HepG2 (cell line): ENCODE measurements around the gene SPRY1. TPM values are rescaled to one million over a fixed set of nuclear protein-coding genes. Genes with fewer than 3 reads are reported as not detected.

Experiments used
- ATAC-seq: fragments of 200-7000 bp; cut with Tn5 transposase; 3 replicates; pipeline ENCODE4 v1.9.1; 2020; ENCODE audit warnings: mild to moderate bottlenecking, moderate library complexity
- BruUV-seq: library from RNA; stranded (reverse); fragments of 400-500 nt; replicated peaks from 2 replicates; lab custom pipeline; 2021; lab: Mats Ljungman, UMichigan
- CTCF ChIA-PET: fragments of 300-600 bp; formaldehyde crosslinking; extraction: SDS; loops from one replicate; lab custom pipeline; 2021; ENCODE audit warnings: low total read pairs, inconsistent platforms, low intra/inter-chr PET ratio; lab: Yijun Ruan, JAX
- POLR2A ChIA-PET: fragments of 350-600 bp; sonication (Branson Sonifier 250); formaldehyde crosslinking; loops from one replicate; lab custom pipeline; 2020; ENCODE audit warnings: antibody characterized with exemption, inconsistent platforms; lab: Yijun Ruan, JAX
- DNase-seq: peaks from one replicate; pipeline ENCODE4 v3.0.0-alpha.2; 2015; ENCODE audit warnings: low spot score
- FAIRE-seq: peaks from 3 replicates; lab custom pipeline; 2011; peaks lifted over from hg19 to GRCh38; lab: Jason Lieb, UNC
- H2AFZ ChIP-seq: one replicate; pipeline ENCODE4 v1.6.1; 2011; ENCODE audit warnings: low read length, inconsistent platforms
- H3K27ac ChIP-seq: fragments of 300-600 bp; 3 replicates; pipeline ENCODE4 v1.8.0; 2011; ENCODE audit warnings: mixed run types, mild to moderate bottlenecking, mixed read lengths, low read length, inconsistent platforms; ENCODE audit not compliant: insufficient read depth; ENCODE audit errors: extremely low read length
- H3K27me3 ChIP-seq, 2 experiments: fragments of 200-600 bp in 1 of 2; 2 replicates in 1 of 2; 3 replicates in 1 of 2; pipeline versions ENCODE4 v1.6.0 to v1.8.0; 2011; ENCODE audit warnings: low read length in 2 of 2, mild to moderate bottlenecking in 2 of 2, moderate library complexity in 2 of 2, inconsistent platforms in 1 of 2; ENCODE audit not compliant: insufficient read depth in 2 of 2, control insufficient read depth in 1 of 2
- H3K36me3 ChIP-seq, 2 experiments: fragments of 200-600 bp in 1 of 2; replicated peaks in 1 of 2; 2 replicates in 1 of 2; 3 replicates in 1 of 2; pipeline versions ENCODE4 v1.5.1 to v1.8.0; 2011; ENCODE audit warnings: low read length in 2 of 2, inconsistent platforms in 1 of 2; ENCODE audit not compliant: insufficient read depth in 2 of 2, control insufficient read depth in 1 of 2
- H3K4me1 ChIP-seq: 2 replicates; pipeline ENCODE4 v1.5.1; 2012; ENCODE audit warnings: low read length, inconsistent platforms; ENCODE audit not compliant: insufficient read depth
- H3K4me2 ChIP-seq: 2 replicates; pipeline ENCODE4 v1.6.0; 2011; ENCODE audit warnings: low read depth, low read length, inconsistent platforms
- H3K4me3 ChIP-seq, 3 experiments: fragments of 200-600 bp in 1 of 3; sonication (generic), shearing (Covaris generic) in 1 of 3; replicated peaks in 1 of 3; 2 replicates each; pipeline ENCODE4 v1.5.1; 2011 to 2016; ENCODE audit warnings: low read length in 3 of 3, inconsistent platforms in 2 of 3, low read depth in 2 of 3, mild to moderate bottlenecking in 2 of 3, control low read depth in 1 of 3, mixed read lengths in 1 of 3; ENCODE audit not compliant: insufficient read depth in 1 of 3
- H3K79me2 ChIP-seq: one replicate; pipeline ENCODE4 v1.6.1; 2011; ENCODE audit warnings: low read length, inconsistent platforms; ENCODE audit not compliant: insufficient read depth
- H3K9ac ChIP-seq: 2 replicates; pipeline ENCODE4 v1.6.0; 2011; ENCODE audit warnings: mild to moderate bottlenecking, low read depth, low read length, inconsistent platforms; ENCODE audit not compliant: insufficient read depth
- H3K9me3 ChIP-seq: 2 replicates; pipeline ENCODE4 v1.5.1; 2012; ENCODE audit warnings: mild to moderate bottlenecking, low read length
- H4K20me1 ChIP-seq: 2 replicates; pipeline ENCODE4 v1.6.0; 2011; ENCODE audit warnings: inconsistent platforms, mild to moderate bottlenecking, low read length, moderate library complexity; ENCODE audit not compliant: insufficient read depth
- BCL3 ChIP-seq: sonication (generic); formaldehyde crosslinking; IDR thresholded peaks from 2 replicates; pipeline ENCODE4 v1.5.1; 2020; ENCODE audit warnings: mild to moderate bottlenecking, missing genetic modification reagents, moderate library complexity
- CEBPB ChIP-seq: IDR thresholded peaks from 2 replicates; pipeline ENCODE4 v1.6.1; 2011; ENCODE audit warnings: low read depth, low read length, improper control_type of control experiment, borderline replicate concordance
- HNF4A ChIP-seq: sonication (generic); formaldehyde crosslinking; IDR thresholded peaks from 2 replicates; pipeline ENCODE4 v1.4.0; 2020; ENCODE audit warnings: missing genetic modification reagents
- SOX13 ChIP-seq, 3 experiments: fragments of 450-650 bp in 1 of 3; sonication (generic) in 1 of 3; formaldehyde crosslinking in 1 of 3; IDR thresholded peaks in 2 of 3; conservative IDR thresholded peaks in 1 of 3; 2 replicates each; pipeline versions ENCODE4 v1.5.0 to v1.6.1; 2016 to 2020; ENCODE audit warnings: antibody characterized with exemption in 1 of 3, mild to moderate bottlenecking in 1 of 3, missing compliant biosample characterization in 1 of 3, missing genetic modification reagents in 1 of 3, moderate library complexity in 1 of 3
- TAF15 ChIP-seq: fragments of 200-400 bp; formaldehyde crosslinking; IDR thresholded peaks from one replicate; pipeline ENCODE4 v1.6.1; 2018; ENCODE audit warnings: mild to moderate bottlenecking, low read depth, low read length; ENCODE audit not compliant: poor library complexity, severe bottlenecking
- ZBTB49 ChIP-seq: sonication (generic); formaldehyde crosslinking; IDR thresholded peaks from 2 replicates; pipeline ENCODE4 v1.4.0; 2020; ENCODE audit warnings: missing genetic modification reagents, borderline replicate concordance
- ZC3H4 ChIP-seq: sonication (generic); formaldehyde crosslinking; IDR thresholded peaks from 2 replicates; pipeline ENCODE4 v1.4.0; 2020; ENCODE audit warnings: missing genetic modification reagents, borderline replicate concordance
- ZNF160 ChIP-seq: sonication (generic); formaldehyde crosslinking; IDR thresholded peaks from 2 replicates; pipeline ENCODE4 v1.8.0; 2022; ENCODE audit warnings: mild to moderate bottlenecking, inconsistent platforms, missing genetic modification reagents
- ZNF274 ChIP-seq: sonication (generic); formaldehyde crosslinking; IDR thresholded peaks from 2 replicates; pipeline ENCODE4 v1.5.1; 2020; ENCODE audit warnings: mild to moderate bottlenecking, missing genetic modification reagents
- ZNF44 ChIP-seq: sonication (generic); formaldehyde crosslinking; IDR thresholded peaks from 2 replicates; pipeline ENCODE4 v1.5.1; 2020; ENCODE audit warnings: mild to moderate bottlenecking, missing genetic modification reagents
- ZNF598 ChIP-seq: sonication (generic); formaldehyde crosslinking; IDR thresholded peaks from 2 replicates; pipeline ENCODE4 v1.5.1; 2020; ENCODE audit warnings: mild to moderate bottlenecking, missing genetic modification reagents, borderline replicate concordance
- ZSCAN31 ChIP-seq: sonication (generic); formaldehyde crosslinking; IDR thresholded peaks from 2 replicates; pipeline ENCODE4 v1.5.0; 2020; ENCODE audit warnings: low read depth, mild to moderate bottlenecking, missing genetic modification reagents
- WGBS: methylation state at CpG from one replicate; pipeline ENCODE4 v1.1.6; 2017; ENCODE audit warnings: low lambda C conversion rate; 5-methylcytosine and 5-hydroxymethylcytosine counted together
- in situ Hi-C: cut with HindIII; loops from 2 replicates; pipeline ENCODE4 v1.10.0; 2017; ENCODE audit warnings: low pct_unique_long_range_greater_than_20kb; ENCODE audit not compliant: extremely low pct_ligation_motif_present
- intact Hi-C: fragments of 100-400 bp; cut with micrococcal nuclease; formaldehyde crosslinking; loops from one replicate; pipeline ENCODE4 v1.10.0; 2022; ENCODE audit not compliant: unreplicated experiment
- polyA plus RNA-seq, 8 experiments: library from polyadenylated mRNA; depleted of rRNA in 3 of 8; stranded (reverse) in 7 of 8; unstranded in 1 of 8; fragments of >200 nt; fragmentation: Illumina TruSeq in 4 of 8; extraction: Trizol in 4 of 8; gene quantifications; 2 replicates each; pipeline versions ENCODE4 v1.2.1 to v1.2.3, GENCODE V29; 2011 to 2016; ENCODE audit warnings: low read depth in 4 of 8, missing spikeins in 1 of 8, mixed read lengths in 1 of 8; ENCODE audit not compliant: insufficient read depth in 1 of 8
- total RNA-seq, 5 experiments: library from RNA; depleted of rRNA; stranded (reverse); fragments of >200 nt; fragmentation: Illumina TruSeq; extraction: Trizol; gene quantifications; 2 replicates each; pipeline ENCODE4 v1.2.3, GENCODE V29; 2016; ENCODE audit warnings: low read depth in 1 of 5

The SPRY1 gene
- total and polyA plus RNA-seq, 2 of the 13 experiments (the other 11 are each of a cell fraction or from before 2014, with no cell fraction given), result 24.7 to 33.4 TPM

GRCh38 chr4:123346951-123347350 is 49.6 kb upstream of the SPRY1 start (continued):
- TF ChIP-seq ZNF598 (CRISPR knock-in tag) (no peak), ZNF160 (CRISPR knock-in tag) (no peak), ZNF274 (CRISPR knock-in tag) (no peak), ZC3H4 (CRISPR knock-in tag) (no peak), BCL3 (CRISPR knock-in tag) (no peak), ZNF44 (CRISPR knock-in tag) (no peak), TAF15 (no peak), ZBTB49 (no peak)

GRCh38 chr4:123348946-123349345 is 47.6 kb upstream of the SPRY1 start:
- ChIA-PET POLR2A (interaction anchor here (1.0 to 1.6 kb wide), 2 partner anchors 157 to 207 kb away, joined by 3 to 5 read pairs; no protein-coding TSS in a partner anchor), CTCF (no interaction called here)
- FAIRE-seq, result no peak
- no peak overlapping the region for H3K27ac ChIP-seq
- BruUV-seq, result TSS peak; percentile 80
- H2AFZ ChIP-seq, result no peak overlapping the region
- no peaks in the 10 kb centered on the region for H3K36me3 ChIP-seq
- H3K9ac ChIP-seq, result no peak overlapping the region
- DNase-seq, result peak; percentile 62
- no peak for TF ChIP-seq SOX13 (IDR thresholded peaks at IDR 0.05)
- 0 out of 4 replicates have a peak, but pooled peaks of 1 of the 2 experiments have one; percentile 5 for TF ChIP-seq SOX13 (CRISPR knock-in tag; conservative IDR thresholded peaks at IDR 0.05 in 1 of 2, IDR thresholded peaks at IDR 0.05 in 1 of 2)
- peak; percentile 36; the same call in 1 of the 2 replicates for TF ChIP-seq HNF4A (CRISPR knock-in tag)
- TF ChIP-seq ZSCAN31 (CRISPR knock-in tag), result no peak
- peak; percentile 16; the same call in 1 of the 2 replicates for TF ChIP-seq CEBPB
- H3K79me2 ChIP-seq, result no peaks in the 10 kb centered on the region
- H4K20me1 ChIP-seq, result no peaks in the 10 kb centered on the region
- H3K4me1 ChIP-seq, result peaks cover 51% of the 10 kb centered on the region
- no peaks in the 10 kb centered on the region for H3K27me3 ChIP-seq
- ATAC-seq, result peak; percentile 42
- peak overlapping the region; percentile 74 for H3K4me2 ChIP-seq
- no peaks in the 10 kb centered on the region for H3K9me3 ChIP-seq
- H3K4me3 ChIP-seq, result peak overlapping the region in 1 of 3 experiments; percentile 23; a peak in 1 of 6 replicates
- in situ Hi-C loops, result no loop called here
- WGBS, result 7% methylated on average over 4 of the region's 4 CpGs
- intact Hi-C loops, result loop anchor here (1.0 to 5.0 kb wide), 3 partner anchors 47 to 208 kb away; partner anchors contain the start of gene SPRY1
